GM21390 (cell line): ENCODE data around the gene USP34.

Experiments used
- ATAC-seq: cut with Tn5 transposase; IDR thresholded peaks from one replicate; pipeline ENCODE4 v1.9.1; 2021; ENCODE audit not compliant: unreplicated experiment

Gene USP34

DNA sequence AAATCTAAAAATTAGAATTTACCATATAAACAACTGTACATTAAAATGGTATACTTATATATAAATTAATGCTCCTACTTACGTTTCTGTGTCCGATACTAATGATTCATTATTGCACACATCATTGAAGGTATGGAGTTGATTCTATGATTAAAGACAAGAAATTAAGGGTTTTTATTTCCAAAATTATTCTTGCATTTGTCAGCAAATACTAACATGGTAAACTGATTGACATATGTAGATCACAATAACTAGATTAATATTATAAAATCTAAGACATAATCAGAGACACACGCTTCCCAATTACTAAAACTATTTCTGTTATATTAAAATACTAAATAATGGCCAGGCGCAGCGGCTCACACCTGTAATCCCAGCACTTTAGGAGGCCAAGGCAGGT lies 92.6 kb downstream of the USP34 start:
- no peak for ATAC-seq

DNA sequence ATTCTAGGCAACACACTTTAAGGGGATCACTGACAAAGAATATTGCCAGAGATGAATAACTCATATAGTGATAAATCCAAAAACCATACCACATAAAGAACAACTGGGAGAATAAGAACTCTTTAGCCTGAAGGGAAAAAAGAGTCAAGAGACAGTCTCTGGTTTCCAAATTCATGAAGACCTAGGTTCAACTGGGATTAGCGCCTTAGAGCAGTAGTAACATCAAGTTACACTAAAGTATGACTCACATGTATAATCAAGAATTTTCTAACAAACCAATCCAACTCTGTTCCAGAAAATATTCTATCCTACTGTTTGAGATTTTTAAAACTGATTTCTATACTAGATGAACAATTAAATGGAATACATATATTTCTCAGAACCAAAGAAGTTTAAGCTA lies 93.8 kb downstream of the USP34 start:
- ATAC-seq = no peak

DNA sequence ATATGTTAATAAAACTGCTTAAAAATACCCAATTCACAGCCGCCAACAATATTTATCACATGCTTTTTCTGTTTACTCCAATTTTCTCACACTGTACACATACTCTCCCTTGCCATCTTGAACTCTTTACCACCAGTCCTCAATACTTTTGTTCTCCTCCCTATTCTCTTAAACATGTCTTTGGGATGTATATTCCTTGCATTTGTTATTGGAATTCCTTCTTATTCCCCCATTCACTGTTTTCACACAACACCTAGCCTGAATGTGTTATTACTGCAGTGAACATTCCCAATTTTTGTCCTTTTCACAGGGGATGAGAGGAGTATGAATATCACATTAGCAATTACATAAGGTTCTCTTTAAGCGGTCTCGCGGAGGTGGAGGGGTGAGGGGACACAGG lies 94.7 kb downstream of the USP34 start:
- ATAC-seq = no peak

DNA sequence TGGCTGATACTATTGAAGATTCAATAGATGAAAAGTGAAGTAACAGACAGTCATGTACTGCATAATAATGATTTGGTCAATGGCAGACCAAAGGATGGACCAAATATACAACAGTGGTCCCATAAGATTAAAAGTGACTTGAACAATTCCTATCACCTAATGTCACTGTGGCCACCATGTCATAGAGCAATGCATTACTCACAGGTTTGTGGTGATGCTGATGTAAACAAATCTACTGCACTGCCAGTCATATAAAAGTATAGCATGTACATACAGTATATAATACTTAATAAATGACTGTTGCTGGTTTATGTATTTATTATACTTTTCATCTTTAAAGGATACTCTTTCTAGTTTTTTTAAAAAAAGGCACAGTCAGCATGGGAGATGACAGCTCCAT lies 99.9 kb downstream of the USP34 start:
- ATAC-seq = no peak

DNA sequence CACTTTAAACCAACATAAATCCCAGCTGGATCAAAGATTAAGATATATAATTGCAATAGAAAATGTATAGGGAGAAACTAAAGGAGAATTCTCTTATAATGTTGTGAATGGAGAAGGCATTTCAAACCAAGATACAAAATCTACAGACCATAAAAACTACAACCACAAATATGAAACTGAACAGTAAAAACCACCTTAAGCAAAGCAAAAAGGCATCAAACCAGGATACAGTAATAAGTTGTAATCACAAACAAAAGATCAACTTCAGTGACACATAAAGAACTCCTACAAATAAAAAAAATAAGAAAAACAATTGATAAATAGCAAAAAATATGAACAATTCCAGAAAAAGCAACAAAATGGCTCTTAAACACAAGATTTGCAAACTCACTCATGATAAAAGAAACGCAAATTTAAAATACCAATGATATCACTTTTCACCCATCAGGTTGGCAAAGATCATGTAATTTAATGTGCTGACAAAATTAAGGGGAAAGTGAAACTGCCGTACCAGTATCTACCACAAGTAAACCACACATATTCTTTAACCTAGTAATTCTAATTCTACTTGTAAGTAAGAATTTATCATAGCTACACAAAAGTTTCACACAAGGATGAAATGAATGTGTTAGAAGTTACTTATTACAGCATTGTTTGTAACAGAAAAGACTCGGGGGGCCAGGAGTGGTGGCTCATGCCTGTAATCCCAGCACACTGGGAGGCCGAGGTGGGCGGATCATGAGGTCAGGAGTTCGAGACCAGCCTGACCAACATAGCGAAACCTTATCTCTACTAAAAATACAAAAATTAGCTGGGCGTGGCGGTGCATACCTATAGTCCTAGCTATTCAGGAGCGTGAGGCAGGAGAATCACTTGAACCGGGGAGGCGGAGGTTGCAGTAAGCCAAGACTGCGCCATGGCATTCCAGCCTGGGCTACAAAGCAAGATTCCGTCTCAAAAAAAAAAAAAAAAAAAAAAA lies 101.9 kb downstream of the USP34 start:
- no peak for ATAC-seq

DNA sequence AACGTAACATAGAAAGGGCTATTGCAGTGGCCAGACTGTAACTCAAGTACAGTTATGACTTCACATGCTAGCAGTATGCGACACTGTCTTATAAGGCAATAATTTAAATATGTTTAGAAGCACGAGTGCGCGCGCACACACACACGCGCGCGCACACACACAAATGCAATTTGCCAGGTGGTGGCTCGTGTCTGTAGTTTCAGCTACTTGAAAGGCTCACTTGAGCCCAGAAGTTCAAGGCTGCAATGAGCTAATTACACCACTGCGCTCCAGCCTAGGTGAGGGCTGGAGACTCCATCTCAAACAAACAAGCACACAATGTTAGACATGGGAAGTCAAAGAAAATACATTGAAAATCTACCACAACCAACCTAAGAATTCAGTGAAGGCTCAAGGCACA lies 103.7 kb downstream of the USP34 start:
- no peak for ATAC-seq

DNA sequence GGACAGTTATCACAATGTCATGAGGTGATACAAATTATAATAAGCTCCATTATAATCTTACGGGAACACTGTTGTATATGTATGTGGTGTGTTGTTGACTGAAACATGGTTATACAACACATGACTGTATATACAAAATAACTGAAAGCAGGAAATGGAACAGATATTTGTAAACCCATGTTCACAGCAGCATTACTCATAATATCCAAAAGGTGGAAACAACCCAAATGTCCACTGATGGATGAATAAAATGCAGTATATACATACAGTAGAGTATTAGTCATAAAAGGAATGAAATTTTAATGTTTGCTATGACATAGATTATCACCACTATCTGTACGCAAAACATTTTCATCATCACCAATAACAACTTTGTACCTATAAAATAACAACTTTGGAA lies 107.3 kb downstream of the USP34 start:
- ATAC-seq = no peak

DNA sequence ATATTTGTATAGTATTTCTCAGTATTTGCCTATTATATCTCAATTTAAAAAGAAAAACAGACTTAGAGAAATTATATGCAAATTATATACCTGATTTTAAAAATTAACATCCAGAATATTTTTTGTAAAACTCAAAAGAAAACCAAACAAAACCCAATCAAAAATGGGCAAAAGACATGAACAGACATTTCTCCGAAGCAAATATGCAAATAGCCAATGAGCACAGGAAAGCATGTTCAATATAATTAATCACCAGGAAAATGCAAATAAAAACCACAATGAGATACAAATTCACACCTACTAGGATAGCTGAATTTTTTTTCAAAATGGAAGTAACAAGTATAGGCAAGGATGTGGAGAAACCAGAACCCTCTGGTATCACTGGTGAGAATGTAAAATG lies 108.0 kb downstream of the USP34 start:
- ATAC-seq = no peak

DNA sequence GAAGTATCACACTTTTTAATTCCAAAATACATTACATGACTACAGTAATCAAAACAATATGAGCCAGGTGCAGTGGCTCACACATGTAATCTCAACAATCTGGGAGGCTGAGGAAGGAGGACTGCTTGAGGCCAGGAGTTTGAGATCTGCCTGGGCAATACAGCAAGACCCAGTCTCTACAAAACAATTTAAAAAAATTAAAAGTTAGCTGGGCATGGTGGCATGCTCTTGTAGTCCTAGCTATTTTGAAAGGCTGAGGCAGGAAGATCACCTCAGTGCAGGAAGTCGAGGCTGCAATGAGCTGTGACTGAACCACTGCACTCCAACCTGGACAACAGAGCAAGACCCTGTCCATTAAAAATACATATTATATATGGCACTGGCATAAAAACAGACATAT lies 109.8 kb downstream of the USP34 start:
- no peak for ATAC-seq

DNA sequence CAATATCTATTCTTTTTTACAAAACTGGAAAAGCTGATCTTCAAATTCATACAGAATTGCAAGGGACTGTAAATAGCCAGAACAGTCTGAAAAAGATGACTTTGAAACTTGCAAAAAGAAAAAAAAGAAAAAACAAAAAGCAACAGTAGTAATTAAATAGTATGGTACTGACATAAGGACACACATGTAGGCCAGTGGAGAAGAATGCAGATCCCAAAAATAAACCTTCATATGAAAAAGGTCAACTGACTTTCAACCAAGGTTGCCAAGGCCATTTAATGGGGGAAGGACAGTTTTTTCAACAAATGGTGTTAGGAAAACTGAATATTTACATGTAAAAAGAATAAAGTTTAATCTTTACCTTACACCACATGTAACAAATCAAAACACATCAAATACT lies 111.8 kb downstream of the USP34 start:
- ATAC-seq = no peak

DNA sequence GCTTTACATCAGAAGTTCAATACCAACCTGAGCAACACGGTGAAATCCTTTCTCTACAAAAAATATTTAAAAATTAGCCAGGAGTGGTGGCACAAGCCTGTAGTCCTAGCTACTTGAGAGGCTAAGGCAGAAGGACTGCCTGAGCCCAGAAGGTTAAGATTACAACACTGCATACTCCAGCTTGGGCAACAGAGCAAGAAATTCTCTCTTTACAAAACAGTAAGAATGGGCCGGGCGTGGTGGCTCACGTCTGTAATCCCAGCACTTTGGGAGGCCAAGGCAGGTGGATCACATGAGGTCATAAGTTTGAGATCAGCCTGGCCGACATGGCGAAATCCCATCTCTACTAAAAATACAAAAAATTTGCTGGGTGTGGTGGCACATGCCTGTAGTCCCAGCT lies 113.2 kb downstream of the USP34 start:
- no peak for ATAC-seq

DNA sequence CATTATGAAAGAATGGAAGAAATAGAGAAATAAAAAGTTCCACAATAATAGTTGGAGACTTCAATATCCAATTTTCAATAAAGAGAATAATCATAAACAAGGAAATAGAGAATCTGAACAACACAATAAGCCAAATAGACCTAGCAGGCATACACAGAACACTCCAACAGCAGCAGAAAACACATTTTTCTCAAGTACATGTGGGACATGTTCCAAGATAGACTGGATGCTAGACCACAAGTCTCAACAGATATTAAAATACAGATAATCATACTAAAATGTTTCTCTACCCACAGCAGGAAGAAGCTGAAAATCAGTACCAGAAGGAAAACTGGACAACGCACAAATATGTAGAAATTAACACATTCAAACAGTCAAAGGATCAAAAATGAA lies 113.9 kb downstream of the USP34 start:
- ATAC-seq = no peak

DNA sequence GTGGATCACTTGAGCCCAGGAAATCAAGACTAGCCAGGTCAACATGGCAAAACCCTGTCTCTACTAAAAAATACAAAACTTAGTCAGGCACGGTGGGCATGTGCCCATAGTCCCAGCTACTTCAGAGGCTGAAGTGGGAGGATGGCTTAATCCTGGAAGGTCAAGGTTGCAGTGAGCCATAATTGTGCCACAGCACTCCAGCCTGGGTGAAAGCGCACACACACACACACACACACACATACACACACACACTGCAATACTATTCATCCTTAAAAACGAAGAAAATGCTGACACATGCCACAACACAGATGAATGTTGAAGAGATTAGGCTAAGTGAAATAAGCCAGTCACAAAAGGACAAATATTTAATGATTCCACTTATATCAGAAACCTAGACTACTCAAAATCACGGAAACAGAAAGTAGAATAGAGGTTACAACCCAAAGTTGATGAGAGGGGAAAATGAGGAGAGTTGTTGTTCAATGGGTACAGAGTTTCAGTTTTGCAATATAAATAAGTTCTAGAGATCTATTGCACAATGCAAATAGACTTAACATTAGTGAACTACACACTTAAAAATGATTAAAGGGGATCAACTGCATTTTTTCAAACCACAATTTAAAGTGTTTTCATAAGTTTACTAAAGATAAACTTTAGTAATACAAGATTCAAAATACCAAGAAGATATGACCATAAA lies 114.5 kb downstream of the USP34 start:
- no peak for ATAC-seq

DNA sequence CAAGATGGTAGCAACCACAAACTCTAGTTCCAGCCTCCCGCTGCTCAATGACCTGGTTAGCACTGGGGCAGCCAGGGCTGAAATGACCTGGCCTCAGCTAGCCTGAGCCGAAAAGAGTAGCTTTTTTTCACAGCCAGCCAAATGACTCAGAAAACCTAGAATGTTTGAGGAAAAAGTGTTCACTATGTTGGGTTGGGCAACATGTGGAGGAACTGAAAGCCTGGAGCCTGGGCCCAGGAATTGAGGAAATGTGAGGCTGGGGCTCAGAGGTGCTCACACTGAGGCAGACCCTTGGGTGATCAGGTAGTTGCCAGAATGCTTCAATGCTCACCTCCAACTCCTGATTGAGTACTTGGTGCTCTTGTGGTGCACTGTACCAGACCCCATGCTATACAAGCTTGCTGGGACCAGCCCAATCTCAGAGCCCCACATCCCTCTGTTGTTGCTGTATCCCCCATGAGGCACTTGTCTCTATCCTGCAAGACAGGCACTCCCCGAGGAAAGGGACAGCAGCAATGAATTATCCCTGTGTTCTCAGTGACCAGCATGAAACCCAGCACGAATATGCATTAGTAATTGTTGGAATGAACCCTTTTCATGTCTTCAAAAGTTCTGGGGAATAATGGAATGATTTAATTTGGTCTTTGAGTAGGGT lies 116.2 kb downstream of the USP34 start:
- ATAC-seq = no peak

DNA sequence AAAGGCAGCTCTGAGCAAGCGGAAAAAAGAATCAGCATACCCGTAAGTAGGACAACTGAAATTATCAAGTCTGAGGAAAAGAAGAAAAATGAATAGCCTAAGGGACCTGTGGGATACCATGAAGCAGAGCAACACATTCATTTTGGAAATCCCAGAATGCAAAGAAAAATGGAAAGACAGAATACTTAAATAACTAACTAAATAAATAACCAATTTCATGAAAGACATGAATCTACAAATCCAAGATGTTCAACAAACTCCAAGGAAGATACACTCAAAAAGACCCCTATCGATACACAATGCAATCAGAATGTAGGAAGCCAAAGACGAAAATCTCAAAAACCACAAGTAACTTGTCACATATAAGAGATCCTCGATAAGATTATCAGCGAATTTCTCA lies 117.0 kb downstream of the USP34 start:
- no peak for ATAC-seq

DNA sequence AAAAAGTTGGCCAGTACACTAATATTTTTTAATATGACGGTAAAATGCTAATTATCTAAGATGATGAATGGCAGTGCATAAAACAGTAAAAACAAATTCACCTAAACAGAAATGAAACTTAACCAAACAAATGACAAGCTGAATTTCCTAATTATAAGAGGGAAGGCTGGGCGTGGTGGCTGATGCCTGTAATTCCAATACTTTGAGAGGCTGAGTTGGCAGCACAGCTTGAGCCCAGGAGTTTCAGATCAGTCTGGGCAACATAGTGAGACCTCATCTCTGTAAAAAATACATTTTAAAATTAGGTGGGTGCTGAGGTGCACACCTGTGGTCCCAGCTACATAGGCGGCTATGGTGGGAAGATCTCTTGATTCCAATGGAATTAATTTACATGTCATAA lies 120.1 kb downstream of the USP34 start:
- no peak for ATAC-seq

DNA sequence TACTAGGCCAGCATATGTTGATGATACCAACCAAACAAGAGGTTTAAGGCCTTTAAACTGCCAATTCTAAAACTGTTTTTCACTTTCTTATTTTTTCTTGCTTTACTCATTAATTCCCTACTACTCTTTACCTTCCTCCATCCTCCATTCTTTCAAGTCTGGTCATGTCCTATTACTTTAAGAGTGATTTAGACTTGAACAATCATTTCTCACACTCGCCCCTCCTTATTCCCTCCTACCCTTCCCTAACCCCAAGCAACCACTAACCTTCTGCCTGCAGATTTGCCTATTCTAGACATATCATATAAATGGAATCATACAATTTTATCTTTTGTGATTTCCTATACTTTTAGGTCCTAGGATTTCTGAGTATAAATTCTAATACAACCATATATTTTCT lies 127.7 kb downstream of the USP34 start:
- no peak for ATAC-seq

DNA sequence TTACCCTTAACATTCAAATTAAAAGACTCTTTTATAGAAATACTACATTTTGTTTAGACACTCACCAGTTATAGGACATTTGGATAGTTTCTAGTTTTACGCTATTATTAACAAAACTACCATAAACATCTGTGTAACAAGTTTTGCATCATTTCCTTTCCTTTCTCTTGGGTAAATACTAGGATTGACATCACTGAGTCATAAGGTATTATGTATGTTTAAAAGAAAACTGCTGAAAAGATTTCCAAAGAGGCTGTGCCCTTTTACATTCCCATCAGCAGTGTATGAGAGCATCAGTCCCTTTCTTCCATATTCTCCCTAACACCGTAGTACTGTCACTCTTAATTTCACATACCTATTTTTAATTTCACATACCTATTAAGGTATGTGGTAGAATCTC lies 130.6 kb downstream of the USP34 start:
- ATAC-seq = no peak

DNA sequence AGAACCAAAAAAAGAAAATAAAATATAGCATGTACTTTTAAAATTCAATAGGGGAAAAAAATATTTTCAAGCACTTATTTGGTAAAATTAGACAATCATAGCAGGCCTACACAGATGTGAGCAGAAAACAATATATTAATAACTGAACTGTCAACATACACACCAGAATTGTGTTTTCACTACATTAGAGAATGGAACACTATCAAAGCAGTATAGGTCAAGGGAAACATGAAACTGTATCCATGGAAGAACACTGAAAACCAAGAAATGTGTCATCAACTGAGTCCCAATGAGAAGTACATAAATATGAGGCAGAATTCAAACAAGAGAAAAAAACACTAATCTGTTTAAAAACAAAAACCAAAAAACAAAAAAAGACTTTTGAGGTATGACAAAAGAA lies 132.4 kb downstream of the USP34 start:
- no peak for ATAC-seq

DNA sequence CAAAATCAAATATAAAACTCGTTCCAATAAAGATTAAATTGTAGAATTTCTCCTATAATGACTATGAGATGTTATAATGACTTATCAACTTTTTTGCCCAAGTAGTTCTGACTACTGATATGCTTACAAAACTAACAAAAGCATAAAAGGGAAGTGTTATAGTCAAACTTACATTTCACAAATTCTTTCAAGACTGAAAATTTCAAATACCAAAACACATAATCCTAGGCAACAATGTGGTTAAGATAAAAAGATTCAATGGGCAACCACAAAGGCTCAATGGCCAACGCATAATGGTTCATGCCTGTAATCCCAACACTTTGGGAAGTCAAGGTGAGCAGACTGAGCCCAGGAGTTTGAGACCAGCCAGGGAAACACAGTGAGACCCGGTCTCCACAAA lies 135.7 kb downstream of the USP34 start:
- no peak for ATAC-seq

DNA sequence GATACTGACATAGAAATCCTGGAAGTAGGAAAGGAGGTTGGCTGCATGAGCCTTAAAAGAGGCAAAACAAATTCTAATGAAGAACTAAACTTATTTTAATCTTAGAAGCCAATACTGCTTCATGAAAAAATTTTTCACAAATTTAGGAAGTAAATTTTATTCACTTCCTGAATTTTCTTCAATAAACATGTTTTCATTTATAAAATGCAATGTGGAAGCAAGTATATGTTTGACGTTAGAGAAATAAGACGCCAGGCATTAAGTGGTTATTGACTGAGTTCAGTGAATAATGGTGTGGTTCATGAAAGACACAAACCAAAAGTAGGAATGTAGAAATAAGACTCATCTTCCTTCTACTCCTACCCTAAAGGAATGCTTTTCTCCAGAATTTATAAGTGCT lies 136.4 kb downstream of the USP34 start:
- ATAC-seq = no peak

DNA sequence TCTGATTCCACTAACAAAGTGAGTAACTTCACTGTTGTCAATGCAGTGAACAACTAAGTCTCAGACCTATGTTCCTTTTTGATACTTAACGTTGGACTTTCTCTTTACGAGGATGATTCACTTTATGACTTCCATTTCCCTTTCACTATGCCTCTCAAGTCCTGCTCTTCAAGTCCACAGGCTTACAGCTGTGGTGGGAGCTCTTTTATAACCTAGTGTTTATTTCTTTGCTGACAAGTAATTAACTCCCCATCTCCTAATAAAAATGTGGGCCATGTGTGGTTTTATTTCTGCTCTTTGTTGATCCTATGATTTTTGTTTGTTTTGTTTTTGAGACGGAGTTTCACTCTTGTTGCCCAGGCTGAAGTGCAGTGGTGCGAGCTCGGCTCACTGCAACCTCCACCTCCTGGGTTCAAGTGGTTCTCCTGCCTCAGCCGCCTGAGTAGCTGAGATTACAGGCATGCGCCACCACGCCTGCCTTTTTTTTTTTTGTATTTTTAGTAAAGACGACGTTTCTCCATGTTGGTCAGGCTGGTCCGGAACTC lies 142.1 kb downstream of the USP34 start:
- ATAC-seq = no peak
